D721Med (cell line): ENCODE data around the gene TIGD6.

Experiments used
- DNase-seq: peaks from one replicate; pipeline ENCODE4 v3.0.0; 2011; ENCODE audit warnings: low spot score; ENCODE audit not compliant: insufficient read length
- FAIRE-seq: peaks from 2 replicates; lab custom pipeline; 2011; peaks lifted over from hg19 to GRCh38; lab: Jason Lieb, UNC
- TF ChIP-seq, protein P1 (sequence below): IDR thresholded peaks from 2 replicates; pipeline ENCODE4 v1.5.1; 2012; ENCODE audit warnings: mild to moderate bottlenecking, control low read depth; ENCODE audit not compliant: insufficient read depth; ENCODE audit errors: missing control alignments

The TIGD6 gene

DNA sequence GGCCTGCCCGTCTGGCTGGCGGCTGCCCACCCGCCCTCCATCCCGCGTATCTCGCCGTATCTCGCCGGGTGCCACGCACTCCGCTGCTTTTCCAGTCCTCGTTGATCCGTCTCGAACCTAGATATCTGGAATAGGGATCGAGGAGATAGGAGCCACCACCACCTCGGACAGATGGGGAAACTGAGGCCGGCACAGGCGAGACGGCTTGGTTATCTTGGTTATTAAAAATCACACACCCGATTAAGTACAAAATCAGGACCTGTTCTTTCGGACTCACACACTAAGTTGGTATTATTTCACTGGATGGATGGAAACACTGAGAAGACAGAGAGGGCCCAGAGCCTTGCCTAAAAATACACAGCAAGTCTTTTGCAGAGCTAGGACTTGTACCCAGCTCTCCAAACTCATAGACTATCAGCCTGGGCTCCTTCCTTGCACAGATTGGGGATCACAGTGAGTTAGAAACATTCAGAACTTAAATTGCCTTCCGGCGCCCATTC lies 39.2 kb downstream of the TIGD6 start:
- DNase-seq: no peak

DNA sequence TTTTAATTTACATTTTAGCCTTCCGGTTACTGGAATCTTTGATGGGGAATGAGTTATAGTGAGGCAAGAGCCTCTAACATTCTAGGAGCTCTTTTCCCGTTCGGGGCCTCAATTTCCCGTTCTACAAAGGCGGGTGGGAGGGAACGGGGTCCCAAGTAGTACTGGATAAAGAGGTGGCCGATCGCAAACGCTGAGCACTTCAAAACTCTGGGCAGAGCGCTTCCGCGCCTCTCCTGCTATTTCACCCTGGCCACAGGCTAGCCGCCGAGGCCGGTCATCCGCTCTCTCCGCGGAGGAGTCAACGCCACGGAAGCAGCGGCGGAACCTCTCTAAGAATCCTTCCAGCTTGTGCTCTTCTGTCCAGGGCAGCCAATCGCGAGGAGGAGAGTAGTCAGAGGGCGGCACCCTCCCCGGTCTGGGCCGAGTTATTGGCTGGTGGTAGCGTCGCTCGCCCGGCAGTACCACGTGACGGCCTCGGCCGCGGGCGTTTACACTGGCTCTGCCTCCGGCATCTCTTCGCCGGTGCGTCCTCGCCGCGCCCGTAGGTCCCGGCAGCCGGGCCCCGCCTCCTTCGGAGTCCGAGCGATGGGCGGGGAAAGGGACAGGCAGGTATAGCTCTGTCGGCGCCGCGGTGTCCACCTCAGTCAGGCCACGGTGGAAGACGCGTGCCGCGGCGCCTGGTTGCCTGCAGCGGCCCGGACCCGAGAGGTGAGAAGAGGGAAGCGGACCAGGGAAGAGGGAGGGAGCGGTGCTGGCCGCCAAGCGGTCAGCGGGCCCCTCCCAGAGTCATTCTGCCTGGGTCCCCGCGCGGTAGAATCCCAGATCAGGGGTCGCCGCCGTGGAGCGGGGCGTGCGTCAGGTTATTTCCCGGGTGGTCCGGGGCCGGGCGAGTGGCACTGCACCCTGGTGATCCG lies 39.9 kb downstream of the TIGD6 start, which contains the start of gene SLC26A2:
Gene SLC26A2 (plus strand): TSS at position 487 of the 914 bp plus-strand sequence. CDS start 16,895 bp downstream, outside the sequence.
- TF ChIP-seq, protein P1, sequence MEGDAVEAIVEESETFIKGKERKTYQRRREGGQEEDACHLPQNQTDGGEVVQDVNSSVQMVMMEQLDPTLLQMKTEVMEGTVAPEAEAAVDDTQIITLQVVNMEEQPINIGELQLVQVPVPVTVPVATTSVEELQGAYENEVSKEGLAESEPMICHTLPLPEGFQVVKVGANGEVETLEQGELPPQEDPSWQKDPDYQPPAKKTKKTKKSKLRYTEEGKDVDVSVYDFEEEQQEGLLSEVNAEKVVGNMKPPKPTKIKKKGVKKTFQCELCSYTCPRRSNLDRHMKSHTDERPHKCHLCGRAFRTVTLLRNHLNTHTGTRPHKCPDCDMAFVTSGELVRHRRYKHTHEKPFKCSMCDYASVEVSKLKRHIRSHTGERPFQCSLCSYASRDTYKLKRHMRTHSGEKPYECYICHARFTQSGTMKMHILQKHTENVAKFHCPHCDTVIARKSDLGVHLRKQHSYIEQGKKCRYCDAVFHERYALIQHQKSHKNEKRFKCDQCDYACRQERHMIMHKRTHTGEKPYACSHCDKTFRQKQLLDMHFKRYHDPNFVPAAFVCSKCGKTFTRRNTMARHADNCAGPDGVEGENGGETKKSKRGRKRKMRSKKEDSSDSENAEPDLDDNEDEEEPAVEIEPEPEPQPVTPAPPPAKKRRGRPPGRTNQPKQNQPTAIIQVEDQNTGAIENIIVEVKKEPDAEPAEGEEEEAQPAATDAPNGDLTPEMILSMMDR: no peak
- DNase-seq (peak; percentile 79), FAIRE-seq (no peak)

More for the DNA sequence above, 39.2 kb downstream of the TIGD6 start:
- TF ChIP-seq, protein P1: no peak
- no peak for FAIRE-seq

DNA sequence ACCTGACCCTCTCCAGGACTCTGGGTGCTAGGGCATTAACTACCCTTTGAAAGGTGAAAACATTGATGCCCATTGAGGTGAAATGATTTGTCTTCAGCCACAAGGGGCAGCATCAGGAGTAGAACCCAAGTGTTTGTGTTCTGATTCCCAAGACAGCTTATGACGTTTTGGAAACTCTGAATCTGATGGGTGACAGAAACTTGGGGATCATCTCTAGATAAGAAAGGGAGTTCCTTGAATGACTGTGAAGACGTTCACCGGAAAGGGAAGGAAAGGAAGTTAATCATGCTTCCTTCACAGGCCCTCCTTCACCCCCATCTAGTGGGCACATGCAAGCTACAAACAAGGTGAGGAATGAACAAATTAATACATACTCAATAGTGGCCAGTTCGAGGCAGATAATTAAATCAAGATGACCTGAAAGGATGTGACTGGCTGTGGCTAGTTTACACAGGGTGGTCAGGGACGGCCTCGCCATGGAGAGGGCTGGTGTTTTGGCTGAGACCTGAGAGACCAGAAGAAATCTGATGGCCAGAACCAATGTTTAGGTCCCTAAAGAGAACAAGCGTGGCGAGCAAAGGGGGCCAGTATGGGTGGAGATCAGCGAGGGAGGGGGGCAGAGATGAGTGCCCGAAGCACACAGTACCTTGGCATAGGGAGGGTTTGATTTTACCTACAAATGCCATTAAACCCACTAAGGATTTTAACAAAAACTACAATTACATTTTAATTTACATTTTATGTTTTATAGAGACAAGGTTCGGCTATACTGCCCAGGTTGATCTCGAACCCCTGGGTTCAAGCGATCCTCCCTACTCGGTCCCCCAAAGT lies 40.8 kb downstream of the TIGD6 start:
- peak; percentile 77 for FAIRE-seq
- no peak for DNase-seq
- TF ChIP-seq, protein P1: peak; percentile 38

DNA sequence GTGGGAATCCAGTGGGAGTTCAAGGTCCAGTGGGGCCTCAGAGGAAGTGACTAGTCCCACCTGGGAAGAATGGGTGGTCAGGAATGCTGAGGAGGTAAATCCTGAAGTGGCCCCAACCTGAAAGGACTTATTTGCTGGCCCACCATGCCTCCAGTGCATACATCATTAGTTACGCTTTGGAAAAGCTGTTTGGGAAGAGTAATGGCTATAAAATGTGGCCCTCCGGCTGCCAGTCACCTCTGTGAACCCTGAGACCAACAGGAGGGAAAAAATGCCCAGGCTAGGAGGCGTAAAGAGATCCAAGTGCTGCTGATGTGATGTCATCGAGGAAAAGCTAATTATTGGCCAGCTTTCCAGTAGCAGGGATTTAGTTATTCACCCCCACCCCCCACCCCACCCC lies 42.6 kb downstream of the TIGD6 start:
- TF ChIP-seq, protein P1: no peak
- FAIRE-seq (no peak), DNase-seq (no peak)

DNA sequence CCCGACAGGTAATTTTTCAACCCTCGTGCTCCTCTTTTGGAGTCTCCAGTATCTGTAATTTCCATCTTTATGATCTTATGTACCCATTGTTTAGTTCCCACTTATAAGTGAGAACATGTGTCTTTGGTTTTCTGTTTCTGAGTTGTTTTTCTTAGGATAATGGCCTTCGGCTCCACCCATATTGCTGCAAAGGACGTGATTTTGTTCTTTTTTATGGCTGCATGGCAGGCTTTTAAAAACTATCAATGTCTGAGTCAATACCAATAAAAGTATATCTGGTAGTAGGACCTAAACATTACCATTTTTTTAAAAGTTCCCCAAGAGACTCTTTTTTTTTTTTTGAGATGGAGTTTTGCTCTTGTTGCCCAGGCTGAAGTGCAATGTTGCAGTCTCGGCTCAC lies 43.8 kb downstream of the TIGD6 start:
- FAIRE-seq: no peak
- TF ChIP-seq, protein P1: no peak

DNA sequence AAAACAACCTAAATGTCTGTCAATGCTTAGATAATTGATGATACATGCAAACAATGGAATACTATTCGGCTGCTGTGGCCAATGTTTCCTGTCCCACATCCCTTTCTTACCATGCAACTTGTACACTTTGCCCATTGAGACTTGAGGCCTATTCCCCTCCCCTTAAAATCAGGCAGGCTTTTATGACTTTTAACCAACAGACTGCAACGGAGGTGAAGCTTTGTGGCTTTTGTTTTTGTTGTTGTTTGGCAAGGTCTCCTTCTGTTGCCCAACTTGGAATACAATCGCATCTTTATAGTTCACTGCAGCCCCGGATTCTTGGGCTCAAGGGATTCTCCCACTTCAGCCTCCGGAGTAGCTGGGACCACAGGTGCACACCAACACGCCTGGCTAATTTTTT lies 45.7 kb downstream of the TIGD6 start:
- TF ChIP-seq, protein P1: no peak
- DNase-seq: no peak
- no peak for FAIRE-seq

More for the DNA sequence above, 43.8 kb downstream of the TIGD6 start:
- no peak for DNase-seq
